PFSK-1 (cell line): ENCODE measurements around the gene REEP5.

Experiments used
- FOXP2 ChIP-seq: optimal IDR thresholded peaks from 2 replicates; pipeline ENCODE3; 2011; ENCODE audit warnings: borderline replicate concordance, control low read depth, inconsistent platforms; ENCODE audit not compliant: insufficient read depth; ENCODE audit errors: extremely low read length, extremely low read depth
- POLR2AphosphoS5 ChIP-seq: IDR thresholded peaks from 2 replicates; pipeline ENCODE4 v1.6.1; 2012; ENCODE audit warnings: low read depth, mild to moderate bottlenecking, control low read depth, low read length, moderate library complexity
- SIN3A ChIP-seq: IDR thresholded peaks from 2 replicates; pipeline ENCODE4 v1.6.1; 2012; ENCODE audit warnings: mild to moderate bottlenecking, low read length, moderate library complexity, borderline replicate concordance; ENCODE audit not compliant: insufficient read depth
- TAF1 ChIP-seq: IDR thresholded peaks from 2 replicates; pipeline ENCODE4 v1.6.1; 2012; ENCODE audit warnings: low read length, control low read depth, borderline replicate concordance; ENCODE audit not compliant: insufficient read depth
- TF ChIP-seq, protein P1 (sequence below), 2 experiments: IDR thresholded peaks; 2 replicates each; pipeline versions ENCODE4 v1.6.1 to v1.8.0; 2011 to 2012; ENCODE audit warnings: low read depth in 2 of 2, low read length in 2 of 2, control low read depth in 1 of 2, inconsistent platforms in 1 of 2, mild to moderate bottlenecking in 1 of 2, moderate library complexity in 1 of 2; ENCODE audit not compliant: insufficient read depth in 1 of 2

REEP5 gene

DNA sequence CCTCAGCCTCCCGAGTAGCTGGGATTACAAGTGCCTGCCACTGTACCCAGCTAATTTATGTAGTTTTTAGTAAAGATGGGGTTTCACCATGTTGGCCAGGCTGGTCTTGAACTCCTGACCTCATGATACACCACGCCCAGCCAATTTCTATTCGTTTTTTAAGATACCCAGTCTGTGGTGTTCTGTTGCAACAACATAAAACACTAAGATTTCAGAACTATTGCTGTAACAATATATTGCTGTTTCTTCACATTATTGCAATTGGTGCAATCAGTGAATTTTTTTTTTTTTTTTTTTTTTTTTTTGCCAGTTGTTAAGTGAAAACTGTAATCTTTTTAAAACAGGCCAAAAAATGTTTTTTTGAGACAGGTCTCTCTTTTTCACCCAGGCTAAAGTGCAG lies 51.1 kb downstream of the REEP5 start:
- TF ChIP-seq, protein P1, sequence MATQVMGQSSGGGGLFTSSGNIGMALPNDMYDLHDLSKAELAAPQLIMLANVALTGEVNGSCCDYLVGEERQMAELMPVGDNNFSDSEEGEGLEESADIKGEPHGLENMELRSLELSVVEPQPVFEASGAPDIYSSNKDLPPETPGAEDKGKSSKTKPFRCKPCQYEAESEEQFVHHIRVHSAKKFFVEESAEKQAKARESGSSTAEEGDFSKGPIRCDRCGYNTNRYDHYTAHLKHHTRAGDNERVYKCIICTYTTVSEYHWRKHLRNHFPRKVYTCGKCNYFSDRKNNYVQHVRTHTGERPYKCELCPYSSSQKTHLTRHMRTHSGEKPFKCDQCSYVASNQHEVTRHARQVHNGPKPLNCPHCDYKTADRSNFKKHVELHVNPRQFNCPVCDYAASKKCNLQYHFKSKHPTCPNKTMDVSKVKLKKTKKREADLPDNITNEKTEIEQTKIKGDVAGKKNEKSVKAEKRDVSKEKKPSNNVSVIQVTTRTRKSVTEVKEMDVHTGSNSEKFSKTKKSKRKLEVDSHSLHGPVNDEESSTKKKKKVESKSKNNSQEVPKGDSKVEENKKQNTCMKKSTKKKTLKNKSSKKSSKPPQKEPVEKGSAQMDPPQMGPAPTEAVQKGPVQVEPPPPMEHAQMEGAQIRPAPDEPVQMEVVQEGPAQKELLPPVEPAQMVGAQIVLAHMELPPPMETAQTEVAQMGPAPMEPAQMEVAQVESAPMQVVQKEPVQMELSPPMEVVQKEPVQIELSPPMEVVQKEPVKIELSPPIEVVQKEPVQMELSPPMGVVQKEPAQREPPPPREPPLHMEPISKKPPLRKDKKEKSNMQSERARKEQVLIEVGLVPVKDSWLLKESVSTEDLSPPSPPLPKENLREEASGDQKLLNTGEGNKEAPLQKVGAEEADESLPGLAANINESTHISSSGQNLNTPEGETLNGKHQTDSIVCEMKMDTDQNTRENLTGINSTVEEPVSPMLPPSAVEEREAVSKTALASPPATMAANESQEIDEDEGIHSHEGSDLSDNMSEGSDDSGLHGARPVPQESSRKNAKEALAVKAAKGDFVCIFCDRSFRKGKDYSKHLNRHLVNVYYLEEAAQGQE (IDR thresholded peaks at IDR 0.05; ENCODE audit: insufficient read depth in 1 of 2, low read depth in 2 of 2, low read length in 2 of 2): no peak

DNA sequence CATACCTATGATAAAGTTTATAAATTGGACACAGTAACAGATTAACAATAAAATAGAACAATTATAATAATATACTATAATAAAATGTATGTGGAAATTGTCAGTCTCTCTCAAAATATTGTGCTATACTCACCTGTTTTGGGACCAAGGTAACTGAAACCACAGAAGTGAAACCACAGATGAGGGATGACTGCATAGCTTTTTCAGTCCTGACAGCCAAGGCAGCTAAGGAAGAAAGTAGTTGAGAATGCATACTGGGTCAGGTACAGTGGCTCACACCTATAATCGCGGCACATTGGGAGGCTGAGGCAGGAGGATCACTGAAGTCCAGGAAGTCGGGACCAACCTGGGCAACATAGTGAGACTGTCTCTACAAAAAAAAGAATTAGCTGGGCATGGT lies 52.1 kb downstream of the REEP5 start:
- TF ChIP-seq SIN3A (no peak), TAF1 (no peak), FOXP2 (no peak), POLR2AphosphoS5 (no peak)
- TF ChIP-seq, protein P1 (IDR thresholded peaks at IDR 0.05; ENCODE audit: insufficient read depth in 1 of 2, low read depth in 2 of 2, low read length in 2 of 2): no peak

DNA sequence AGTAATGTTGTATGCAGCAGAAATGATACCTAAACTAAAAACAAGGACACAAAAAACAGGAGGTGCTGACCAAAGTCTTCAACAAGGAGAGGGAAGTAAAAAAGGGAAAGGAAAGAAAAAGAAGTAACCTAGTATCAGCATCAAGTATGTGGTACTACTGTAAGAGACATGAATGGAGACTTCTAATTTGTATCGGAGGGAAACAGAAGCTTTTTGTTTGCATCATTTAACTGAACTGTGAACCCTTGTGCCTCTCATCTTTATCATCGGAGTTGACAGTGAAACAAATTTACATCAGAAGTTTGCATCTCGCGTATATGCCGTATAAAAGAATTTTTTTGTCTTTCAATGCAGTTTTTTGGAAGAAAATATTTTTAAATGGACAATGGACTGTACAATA lies 54.6 kb downstream of the REEP5 start:
- TF ChIP-seq SIN3A (no peak), FOXP2 (no peak), TAF1 (no peak), POLR2AphosphoS5 (no peak)
- TF ChIP-seq, protein P1 (IDR thresholded peaks at IDR 0.05; ENCODE audit: insufficient read depth in 1 of 2, low read depth in 2 of 2, low read length in 2 of 2): no peak

DNA sequence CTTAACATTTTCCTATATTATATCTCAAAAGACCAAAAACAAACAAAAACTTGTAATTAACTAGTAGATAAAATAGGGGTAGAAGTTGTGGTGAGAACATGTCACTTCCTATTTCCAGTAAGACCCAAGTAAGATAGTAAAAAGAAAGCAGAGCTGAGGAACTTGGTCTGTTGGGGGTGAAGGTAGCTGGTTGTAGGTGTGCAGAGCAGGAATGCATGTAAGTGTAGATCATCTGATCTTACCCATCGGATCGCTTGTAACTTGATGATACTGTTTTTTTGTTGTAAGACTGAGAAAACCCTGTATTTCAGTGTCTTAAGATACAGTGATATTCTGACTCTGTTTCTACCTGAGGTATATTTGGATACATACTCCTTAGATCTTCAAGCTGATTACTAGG lies 55.3 kb downstream of the REEP5 start:
- TF ChIP-seq TAF1: no peak
- no peak for TF ChIP-seq POLR2AphosphoS5
- TF ChIP-seq SIN3A: no peak

DNA sequence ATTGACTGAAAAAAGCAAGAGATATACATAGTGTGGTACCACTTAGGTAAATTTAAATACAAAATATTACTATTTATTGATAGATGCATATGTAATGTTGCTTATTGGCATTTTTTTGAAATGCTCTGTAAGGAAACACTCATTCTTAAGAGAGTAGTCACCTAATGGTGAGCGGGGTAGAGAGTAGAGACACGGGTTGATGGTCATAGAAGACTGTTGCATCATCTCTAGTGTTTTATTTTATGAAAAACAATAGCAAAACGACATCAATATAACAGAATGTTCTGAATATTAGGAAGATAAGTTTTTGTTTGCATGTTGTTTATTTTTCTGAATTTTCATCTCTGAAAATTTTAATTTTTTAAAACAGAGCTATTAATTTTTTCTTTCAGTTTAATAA lies 56.9 kb downstream of the REEP5 start:
- TF ChIP-seq POLR2AphosphoS5: no peak
- TF ChIP-seq, protein P1 (IDR thresholded peaks at IDR 0.05; ENCODE audit: insufficient read depth in 1 of 2, low read depth in 2 of 2, low read length in 2 of 2): no peak
- TF ChIP-seq SIN3A: no peak
- no peak for TF ChIP-seq TAF1
- no peak for TF ChIP-seq FOXP2

DNA sequence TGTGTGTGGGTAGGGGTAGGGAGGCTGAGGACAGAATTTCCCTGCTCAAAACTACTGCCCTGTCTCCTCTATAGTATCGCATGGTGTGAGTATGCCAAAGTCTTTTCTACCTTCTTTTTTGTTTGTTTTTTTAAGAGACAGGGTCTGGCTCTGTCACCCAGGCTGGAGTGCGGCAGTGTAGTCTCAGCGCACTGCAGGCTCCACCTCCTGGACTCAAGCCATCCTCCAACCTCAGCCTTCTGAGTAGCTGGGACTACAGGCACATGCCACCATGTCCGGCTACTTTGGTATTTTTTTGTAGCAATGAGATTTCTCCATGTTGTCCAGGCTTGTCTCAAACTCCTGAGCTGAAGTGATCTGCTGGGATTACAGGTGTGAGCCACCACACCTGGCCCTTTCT lies 58.5 kb downstream of the REEP5 start:
- TF ChIP-seq, protein P1 (IDR thresholded peaks at IDR 0.05; ENCODE audit: insufficient read depth in 1 of 2, low read depth in 2 of 2, low read length in 2 of 2): no peak
- TF ChIP-seq TAF1 (no peak), POLR2AphosphoS5 (no peak), SIN3A (no peak), FOXP2 (no peak)
